HepG2 (cell line): ENCODE measurements around the gene ADAT3. TPM values are rescaled to one million over a fixed set of nuclear protein-coding genes. Genes with fewer than 3 reads are reported as not detected.

Experiments
- ATAC-seq: fragments of 200-7000 bp; cut with Tn5 transposase; 3 replicates; pipeline ENCODE4 v1.9.1; 2020; ENCODE audit warnings: mild to moderate bottlenecking, moderate library complexity
- BruUV-seq: library from RNA; stranded (reverse); fragments of 400-500 nt; replicated peaks from 2 replicates; lab custom pipeline; 2021; lab: Mats Ljungman, UMichigan
- CTCF ChIA-PET: fragments of 300-600 bp; formaldehyde crosslinking; extraction: SDS; loops from one replicate; lab custom pipeline; 2021; ENCODE audit warnings: low total read pairs, inconsistent platforms, low intra/inter-chr PET ratio; lab: Yijun Ruan, JAX
- POLR2A ChIA-PET: fragments of 350-600 bp; sonication (Branson Sonifier 250); formaldehyde crosslinking; loops from one replicate; lab custom pipeline; 2020; ENCODE audit warnings: antibody characterized with exemption, inconsistent platforms; lab: Yijun Ruan, JAX
- DNase-seq: peaks from one replicate; pipeline ENCODE4 v3.0.0-alpha.2; 2015; ENCODE audit warnings: low spot score
- FAIRE-seq: peaks from 3 replicates; lab custom pipeline; 2011; peaks lifted over from hg19 to GRCh38; lab: Jason Lieb, UNC
- H2AFZ ChIP-seq: one replicate; pipeline ENCODE4 v1.6.1; 2011; ENCODE audit warnings: low read length, inconsistent platforms
- H3K27ac ChIP-seq: fragments of 300-600 bp; 3 replicates; pipeline ENCODE4 v1.8.0; 2011; ENCODE audit warnings: mixed run types, mild to moderate bottlenecking, mixed read lengths, low read length, inconsistent platforms; ENCODE audit not compliant: insufficient read depth; ENCODE audit errors: extremely low read length
- H3K27me3 ChIP-seq, 2 experiments: fragments of 200-600 bp in 1 of 2; 2 replicates in 1 of 2; 3 replicates in 1 of 2; pipeline versions ENCODE4 v1.6.0 to v1.8.0; 2011; ENCODE audit warnings: low read length in 2 of 2, mild to moderate bottlenecking in 2 of 2, moderate library complexity in 2 of 2, inconsistent platforms in 1 of 2; ENCODE audit not compliant: insufficient read depth in 2 of 2, control insufficient read depth in 1 of 2
- H3K36me3 ChIP-seq, 2 experiments: fragments of 200-600 bp in 1 of 2; replicated peaks in 1 of 2; 2 replicates in 1 of 2; 3 replicates in 1 of 2; pipeline versions ENCODE4 v1.5.1 to v1.8.0; 2011; ENCODE audit warnings: low read length in 2 of 2, inconsistent platforms in 1 of 2; ENCODE audit not compliant: insufficient read depth in 2 of 2, control insufficient read depth in 1 of 2
- H3K4me1 ChIP-seq: 2 replicates; pipeline ENCODE4 v1.5.1; 2012; ENCODE audit warnings: low read length, inconsistent platforms; ENCODE audit not compliant: insufficient read depth
- H3K4me2 ChIP-seq: 2 replicates; pipeline ENCODE4 v1.6.0; 2011; ENCODE audit warnings: low read depth, low read length, inconsistent platforms
- H3K4me3 ChIP-seq, 3 experiments: fragments of 200-600 bp in 1 of 3; sonication (generic), shearing (Covaris generic) in 1 of 3; replicated peaks in 1 of 3; 2 replicates each; pipeline ENCODE4 v1.5.1; 2011 to 2016; ENCODE audit warnings: low read length in 3 of 3, inconsistent platforms in 2 of 3, low read depth in 2 of 3, mild to moderate bottlenecking in 2 of 3, control low read depth in 1 of 3, mixed read lengths in 1 of 3; ENCODE audit not compliant: insufficient read depth in 1 of 3
- H3K79me2 ChIP-seq: one replicate; pipeline ENCODE4 v1.6.1; 2011; ENCODE audit warnings: low read length, inconsistent platforms; ENCODE audit not compliant: insufficient read depth
- H3K9ac ChIP-seq: 2 replicates; pipeline ENCODE4 v1.6.0; 2011; ENCODE audit warnings: mild to moderate bottlenecking, low read depth, low read length, inconsistent platforms; ENCODE audit not compliant: insufficient read depth
- H3K9me3 ChIP-seq: 2 replicates; pipeline ENCODE4 v1.5.1; 2012; ENCODE audit warnings: mild to moderate bottlenecking, low read length
- H4K20me1 ChIP-seq: 2 replicates; pipeline ENCODE4 v1.6.0; 2011; ENCODE audit warnings: inconsistent platforms, mild to moderate bottlenecking, low read length, moderate library complexity; ENCODE audit not compliant: insufficient read depth
- ARNTL ChIP-seq: sonication (generic); formaldehyde crosslinking; IDR thresholded peaks from 2 replicates; pipeline ENCODE4 v1.4.0; 2020; ENCODE audit warnings: mild to moderate bottlenecking, missing genetic modification reagents
- ATM ChIP-seq: fragments of 450-650 bp; IDR thresholded peaks from 2 replicates; pipeline ENCODE4 v1.7.1; 2017; ENCODE audit warnings: mild to moderate bottlenecking, borderline replicate concordance
- CBX5 ChIP-seq: sonication (generic); formaldehyde crosslinking; IDR thresholded peaks from 2 replicates; pipeline ENCODE4 v1.4.0; 2020; ENCODE audit warnings: missing genetic modification reagents, borderline replicate concordance
- MED13 ChIP-seq: sonication (generic); formaldehyde crosslinking; IDR thresholded peaks from 2 replicates; pipeline ENCODE4 v1.5.0; 2020; ENCODE audit warnings: missing genetic modification reagents
- MIXL1 ChIP-seq: IDR thresholded peaks from 2 replicates; pipeline ENCODE4 v1.6.1; 2016
- REPIN1 ChIP-seq: sonication (generic); formaldehyde crosslinking; IDR thresholded peaks from 2 replicates; pipeline ENCODE4 v1.8.0; 2022; ENCODE audit warnings: missing genetic modification reagents, low read depth, mild to moderate bottlenecking, borderline replicate concordance
- SMAD9 ChIP-seq: sonication (generic); formaldehyde crosslinking; IDR thresholded peaks from 2 replicates; pipeline ENCODE4 v1.5.1; 2020; ENCODE audit warnings: mild to moderate bottlenecking, missing genetic modification reagents
- ZKSCAN5 ChIP-seq: sonication (generic); formaldehyde crosslinking; IDR thresholded peaks from 2 replicates; pipeline ENCODE4 v1.5.1; 2020; ENCODE audit warnings: mild to moderate bottlenecking, missing genetic modification reagents
- ZNF326 ChIP-seq: sonication (generic); formaldehyde crosslinking; IDR thresholded peaks from 2 replicates; pipeline ENCODE4 v1.4.0; 2020; ENCODE audit warnings: missing genetic modification reagents, borderline replicate concordance
- ZZZ3 ChIP-seq: sonication (generic); formaldehyde crosslinking; IDR thresholded peaks from 2 replicates; pipeline ENCODE4 v1.4.0; 2020; ENCODE audit warnings: missing genetic modification reagents, mild to moderate bottlenecking, borderline replicate concordance
- WGBS: methylation state at CpG from one replicate; pipeline ENCODE4 v1.1.6; 2017; ENCODE audit warnings: low lambda C conversion rate; 5-methylcytosine and 5-hydroxymethylcytosine counted together
- in situ Hi-C: cut with HindIII; loops from 2 replicates; pipeline ENCODE4 v1.10.0; 2017; ENCODE audit warnings: low pct_unique_long_range_greater_than_20kb; ENCODE audit not compliant: extremely low pct_ligation_motif_present
- intact Hi-C: fragments of 100-400 bp; cut with micrococcal nuclease; formaldehyde crosslinking; loops from one replicate; pipeline ENCODE4 v1.10.0; 2022; ENCODE audit not compliant: unreplicated experiment
- polyA plus RNA-seq, 8 experiments: library from polyadenylated mRNA; depleted of rRNA in 3 of 8; stranded (reverse) in 7 of 8; unstranded in 1 of 8; fragments of >200 nt; fragmentation: Illumina TruSeq in 4 of 8; extraction: Trizol in 4 of 8; gene quantifications; 2 replicates each; pipeline versions ENCODE4 v1.2.1 to v1.2.3, GENCODE V29; 2011 to 2016; ENCODE audit warnings: low read depth in 4 of 8, missing spikeins in 1 of 8, mixed read lengths in 1 of 8; ENCODE audit not compliant: insufficient read depth in 1 of 8
- total RNA-seq, 5 experiments: library from RNA; depleted of rRNA; stranded (reverse); fragments of >200 nt; fragmentation: Illumina TruSeq; extraction: Trizol; gene quantifications; 2 replicates each; pipeline ENCODE4 v1.2.3, GENCODE V29; 2016; ENCODE audit warnings: low read depth in 1 of 5
- TF ChIP-seq, protein P1 (sequence below): sonication (generic); formaldehyde crosslinking; IDR thresholded peaks from 2 replicates; pipeline ENCODE4 v1.4.0; 2020; ENCODE audit warnings: mild to moderate bottlenecking, missing genetic modification reagents
- TF ChIP-seq, protein P2 (sequence below): sonication (generic); formaldehyde crosslinking; IDR thresholded peaks from 2 replicates; pipeline ENCODE4 v1.5.1; 2020; ENCODE audit warnings: mild to moderate bottlenecking, moderate library complexity, missing genetic modification reagents
- TF ChIP-seq, protein P3 (sequence below): sonication (generic); formaldehyde crosslinking; IDR thresholded peaks from 2 replicates; pipeline ENCODE4 v1.9.0; 2021; ENCODE audit warnings: missing genetic modification reagents, mild to moderate bottlenecking, borderline replicate concordance

ADAT3 gene
- total and polyA plus RNA-seq, 2 of the 13 experiments (the other 11 are each of a cell fraction or from before 2014, with no cell fraction given): 0.95 to 3.5 TPM

DNA sequence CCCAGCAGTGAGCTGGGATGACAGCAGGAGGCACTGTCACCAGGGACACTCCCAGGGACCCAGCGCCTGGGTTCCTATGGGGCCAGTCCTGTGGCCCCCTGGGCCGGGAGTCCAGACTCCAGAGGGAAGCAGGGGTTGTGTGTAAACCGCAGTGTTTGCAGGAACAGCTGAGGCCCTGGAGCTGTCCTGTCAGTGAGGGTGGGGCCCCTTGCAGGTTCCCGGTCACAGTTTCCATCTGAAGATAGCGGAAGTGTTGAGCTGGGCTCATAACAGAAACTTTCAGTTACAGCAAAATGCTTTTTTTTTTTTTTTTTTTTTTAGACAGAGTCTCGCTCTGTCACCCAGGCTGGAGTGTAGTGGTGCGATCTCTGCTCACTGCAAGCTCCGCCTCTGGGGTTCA lies 18.1 kb downstream of the ADAT3 start:
- DNase-seq: no peak
- Histone ChIP-seq H3K79me2 (no peaks in the 10 kb centered on the region), H3K27ac (no peak overlapping the region), H3K9ac (no peak overlapping the region), H3K4me2 (no peak overlapping the region), H3K4me1 (no peaks in the 10 kb centered on the region), H3K27me3 (no peaks in the 10 kb centered on the region), H3K4me3 (no peak overlapping the region), H2AFZ (no peak overlapping the region), H4K20me1 (no peaks in the 10 kb centered on the region), H3K36me3 (peaks cover 25 to 31% of the 10 kb centered on the region in 2 experiments; a peak in 4 of 5 replicates), H3K9me3 (no peaks in the 10 kb centered on the region)
- intact Hi-C loops: no loop called here
- in situ Hi-C loops: no loop called here
- no TSS peak for BruUV-seq
- TF ChIP-seq ZNF326 (CRISPR knock-in tag) (no peak), CBX5 (no peak), SMAD9 (CRISPR knock-in tag) (no peak), ZZZ3 (CRISPR knock-in tag) (no peak), REPIN1 (CRISPR knock-in tag) (no peak), MED13 (CRISPR knock-in tag) (no peak), ZKSCAN5 (CRISPR knock-in tag) (no peak), MIXL1 (CRISPR knock-in tag) (no peak), ARNTL (CRISPR knock-in tag) (no peak), ATM (no peak)
- TF ChIP-seq, protein P1, sequence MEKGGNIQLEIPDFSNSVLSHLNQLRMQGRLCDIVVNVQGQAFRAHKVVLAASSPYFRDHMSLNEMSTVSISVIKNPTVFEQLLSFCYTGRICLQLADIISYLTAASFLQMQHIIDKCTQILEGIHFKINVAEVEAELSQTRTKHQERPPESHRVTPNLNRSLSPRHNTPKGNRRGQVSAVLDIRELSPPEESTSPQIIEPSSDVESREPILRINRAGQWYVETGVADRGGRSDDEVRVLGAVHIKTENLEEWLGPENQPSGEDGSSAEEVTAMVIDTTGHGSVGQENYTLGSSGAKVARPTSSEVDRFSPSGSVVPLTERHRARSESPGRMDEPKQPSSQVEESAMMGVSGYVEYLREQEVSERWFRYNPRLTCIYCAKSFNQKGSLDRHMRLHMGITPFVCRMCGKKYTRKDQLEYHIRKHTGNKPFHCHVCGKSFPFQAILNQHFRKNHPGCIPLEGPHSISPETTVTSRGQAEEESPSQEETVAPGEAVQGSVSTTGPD (CRISPR knock-in tag): no peak
- TF ChIP-seq, protein P2, sequence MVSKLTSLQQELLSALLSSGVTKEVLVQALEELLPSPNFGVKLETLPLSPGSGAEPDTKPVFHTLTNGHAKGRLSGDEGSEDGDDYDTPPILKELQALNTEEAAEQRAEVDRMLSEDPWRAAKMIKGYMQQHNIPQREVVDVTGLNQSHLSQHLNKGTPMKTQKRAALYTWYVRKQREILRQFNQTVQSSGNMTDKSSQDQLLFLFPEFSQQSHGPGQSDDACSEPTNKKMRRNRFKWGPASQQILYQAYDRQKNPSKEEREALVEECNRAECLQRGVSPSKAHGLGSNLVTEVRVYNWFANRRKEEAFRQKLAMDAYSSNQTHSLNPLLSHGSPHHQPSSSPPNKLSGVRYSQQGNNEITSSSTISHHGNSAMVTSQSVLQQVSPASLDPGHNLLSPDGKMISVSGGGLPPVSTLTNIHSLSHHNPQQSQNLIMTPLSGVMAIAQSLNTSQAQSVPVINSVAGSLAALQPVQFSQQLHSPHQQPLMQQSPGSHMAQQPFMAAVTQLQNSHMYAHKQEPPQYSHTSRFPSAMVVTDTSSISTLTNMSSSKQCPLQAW (CRISPR knock-in tag): no peak
- TF ChIP-seq, protein P3, sequence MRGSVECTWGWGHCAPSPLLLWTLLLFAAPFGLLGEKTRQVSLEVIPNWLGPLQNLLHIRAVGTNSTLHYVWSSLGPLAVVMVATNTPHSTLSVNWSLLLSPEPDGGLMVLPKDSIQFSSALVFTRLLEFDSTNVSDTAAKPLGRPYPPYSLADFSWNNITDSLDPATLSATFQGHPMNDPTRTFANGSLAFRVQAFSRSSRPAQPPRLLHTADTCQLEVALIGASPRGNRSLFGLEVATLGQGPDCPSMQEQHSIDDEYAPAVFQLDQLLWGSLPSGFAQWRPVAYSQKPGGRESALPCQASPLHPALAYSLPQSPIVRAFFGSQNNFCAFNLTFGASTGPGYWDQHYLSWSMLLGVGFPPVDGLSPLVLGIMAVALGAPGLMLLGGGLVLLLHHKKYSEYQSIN (CRISPR knock-in tag): no peak
- ATAC-seq: no peak
- WGBS: 86% methylated on average over 8 of the region's 8 CpGs
- CTCF ChIA-PET: no interaction called here
- POLR2A ChIA-PET: no interaction called here
- FAIRE-seq: no peak
